GM12878 (cell line): ENCODE measurements around the gene FBXO8. TPM values are rescaled to one million over a fixed set of nuclear protein-coding genes. Genes with fewer than 3 reads are reported as not detected.

Experiments
- ATAC-seq: fragments of 200-7000 bp; cut with Tn5 transposase; 3 replicates; pipeline ENCODE4 v1.9.1; 2020; ENCODE audit warnings: mild to moderate bottlenecking, moderate library complexity
- BruUV-seq: library from RNA; stranded (reverse); fragments of 400-500 nt; replicated peaks from 2 replicates; lab custom pipeline; 2021; lab: Mats Ljungman, UMichigan
- CTCF ChIA-PET: fragments of 300-600 bp; sonication (Branson Sonifier 250); formaldehyde crosslinking; extraction: SDS; loops from one replicate; lab custom pipeline; 2021; ENCODE audit warnings: inconsistent platforms; lab: Yijun Ruan, JAX
- POLR2A ChIA-PET: fragments of 350-600 bp; formaldehyde crosslinking; extraction: SDS; loops from one replicate; lab custom pipeline; 2021; ENCODE audit warnings: inconsistent platforms; lab: Charles Lee
- RAD21 ChIA-PET: fragments of 300-600 bp; sonication (Branson Sonifier 250); formaldehyde crosslinking; loops from one replicate; lab custom pipeline; 2023; ENCODE audit warnings: antibody characterized with exemption; ENCODE audit not compliant: unreplicated experiment; lab: Charles Lee
- SMC1A ChIA-PET: fragments of 300-600 bp; sonication (Branson Sonifier 250); formaldehyde crosslinking; loops from one replicate; lab custom pipeline; 2023; ENCODE audit not compliant: unreplicated experiment, uncharacterized antibody; lab: Charles Lee
- DNase-seq: peaks from one replicate; pipeline ENCODE4 v3.0.0-alpha.2; 2011; ENCODE audit warnings: low read depth, low spot score
- FAIRE-seq: peaks from 3 replicates; lab custom pipeline; 2011; peaks lifted over from hg19 to GRCh38; lab: Jason Lieb, UNC
- H2AFZ ChIP-seq: 2 replicates; pipeline ENCODE4 v1.6.0; 2011; ENCODE audit warnings: low read depth, low read length, control low read depth; ENCODE audit not compliant: control insufficient read depth
- H3K27ac ChIP-seq: 2 replicates; pipeline ENCODE4 v1.5.1; 2011; ENCODE audit warnings: control low read depth; ENCODE audit not compliant: control insufficient read depth, insufficient read depth
- H3K27me3 ChIP-seq, 2 experiments: replicated peaks in 1 of 2; 2 replicates each; pipeline versions ENCODE4 v1.6.0 to v1.6.1; 2011; ENCODE audit warnings: low read length in 1 of 2; ENCODE audit not compliant: control insufficient read depth in 2 of 2, insufficient read depth in 2 of 2
- H3K36me3 ChIP-seq, 2 experiments: 2 replicates each; pipeline ENCODE4 v1.5.1; 2011; ENCODE audit warnings: low read length in 1 of 2; ENCODE audit not compliant: control insufficient read depth in 2 of 2, insufficient read depth in 2 of 2
- H3K4me1 ChIP-seq: 2 replicates; pipeline ENCODE4 v1.6.1; 2011; ENCODE audit warnings: mild to moderate bottlenecking, low read length, moderate library complexity, mixed read lengths; ENCODE audit not compliant: control insufficient read depth, insufficient read depth
- H3K4me2 ChIP-seq: 2 replicates; pipeline ENCODE4 v1.6.0; 2011; ENCODE audit warnings: control low read depth; ENCODE audit not compliant: control insufficient read depth, insufficient read depth
- H3K4me3 ChIP-seq: fragments of 200-600 bp; sonication (generic); 2 replicates; pipeline ENCODE4 v1.5.1; 2016
- H3K79me2 ChIP-seq: 2 replicates; pipeline ENCODE4 v1.6.0; 2011; ENCODE audit warnings: low read length; ENCODE audit not compliant: control insufficient read depth, insufficient read depth
- H3K9ac ChIP-seq: 2 replicates; pipeline ENCODE4 v1.8.0; 2011; ENCODE audit warnings: low read length, control low read depth, mixed read lengths; ENCODE audit not compliant: control insufficient read depth, insufficient read depth
- H3K9me3 ChIP-seq: replicated peaks from 3 replicates; pipeline ENCODE4 v1.5.1; 2011; ENCODE audit warnings: mild to moderate bottlenecking, low read length; ENCODE audit not compliant: control insufficient read depth, insufficient read depth
- H4K20me1 ChIP-seq: 2 replicates; pipeline ENCODE4 v1.6.0; 2011; ENCODE audit not compliant: control insufficient read depth, insufficient read depth
- ATF7 ChIP-seq: fragments of 450-650 bp; IDR thresholded peaks from 2 replicates; pipeline ENCODE4 v1.6.1; 2016; ENCODE audit warnings: low read depth, mild to moderate bottlenecking
- CBFB ChIP-seq: IDR thresholded peaks from 2 replicates; pipeline ENCODE4 v1.6.1; 2016; ENCODE audit warnings: antibody characterized with exemption, low read depth
- CREM ChIP-seq: IDR thresholded peaks from 2 replicates; pipeline ENCODE4 v1.6.1; 2014; ENCODE audit warnings: antibody characterized with exemption, low read depth
- ETV6 ChIP-seq, 2 experiments: fragments of 450-650 bp in 1 of 2; IDR thresholded peaks in 1 of 2; conservative IDR thresholded peaks in 1 of 2; 2 replicates each; pipeline ENCODE4 v1.6.1; 2014; ENCODE audit warnings: antibody characterized with exemption in 1 of 2, borderline replicate concordance in 1 of 2, low read depth in 1 of 2, mild to moderate bottlenecking in 1 of 2, moderate library complexity in 1 of 2
- FOS ChIP-seq: IDR thresholded peaks from 3 replicates; pipeline ENCODE4 v1.6.1; 2011; ENCODE audit warnings: borderline replicate concordance; ENCODE audit not compliant: insufficient read length; ENCODE audit errors: extremely low read depth
- GABPA ChIP-seq: IDR thresholded peaks from 2 replicates; pipeline ENCODE4 v1.6.1; 2014; ENCODE audit warnings: antibody characterized with exemption, low read depth, mild to moderate bottlenecking, inconsistent platforms
- IKZF1 ChIP-seq: fragments of 450-650 bp; conservative IDR thresholded peaks from 2 replicates; pipeline ENCODE4 v1.6.1; 2017; ENCODE audit warnings: antibody characterized with exemption, mild to moderate bottlenecking
- NR2F1 ChIP-seq: fragments of 450-650 bp; conservative IDR thresholded peaks from 2 replicates; pipeline ENCODE4 v1.6.1; 2017; ENCODE audit warnings: mild to moderate bottlenecking
- NRF1 ChIP-seq: conservative IDR thresholded peaks from 2 replicates; pipeline ENCODE4 v1.6.1; 2011; ENCODE audit warnings: mild to moderate bottlenecking, low read depth, low read length, improper control_type of control experiment
- RCOR1 ChIP-seq: conservative IDR thresholded peaks from 2 replicates; pipeline ENCODE4 v1.6.1; 2012; ENCODE audit warnings: low read depth, low read length, improper control_type of control experiment
- SP1 ChIP-seq: IDR thresholded peaks from one replicate; pipeline ENCODE4 v1.6.1; 2011; ENCODE audit warnings: low read depth, low read length
- SRF ChIP-seq, 2 experiments: IDR thresholded peaks; 2 replicates each; pipeline ENCODE4 v1.6.1; 2011; ENCODE audit warnings: low read depth in 2 of 2, low read length in 2 of 2, mild to moderate bottlenecking in 1 of 2, moderate library complexity in 1 of 2
- TCF12 ChIP-seq: IDR thresholded peaks from 2 replicates; pipeline ENCODE4 v1.6.1; 2011; ENCODE audit warnings: low read depth, mild to moderate bottlenecking, low read length
- WRNIP1 ChIP-seq: IDR thresholded peaks from 2 replicates; pipeline ENCODE4 v1.6.1; 2011; ENCODE audit warnings: low read depth, low read length, improper control_type of control experiment, borderline replicate concordance
- ZNF384 ChIP-seq: IDR thresholded peaks from 2 replicates; pipeline ENCODE4 v1.6.1; 2012; ENCODE audit warnings: low read depth, mild to moderate bottlenecking, low read length, improper control_type of control experiment, borderline replicate concordance
- WGBS: methylation state at CpG from one replicate; pipeline ENCODE4 v1.1.6; 2016; ENCODE audit warnings: low lambda C conversion rate; ENCODE audit not compliant: insufficient replicate concordance, insufficient coverage; ENCODE audit errors: missing lambda C conversion rate; 5-methylcytosine and 5-hydroxymethylcytosine counted together
- in situ Hi-C: fragments of 300-500 bp; cut with MboI; formaldehyde crosslinking; loops from 9 replicates; pipeline ENCODE4 v1.14.3; 2018; ENCODE audit warnings: mixed read lengths
- intact Hi-C: fragments of 100-400 bp; cut with micrococcal nuclease; formaldehyde crosslinking; loops from one replicate; pipeline ENCODE4 v1.14.2; 2022; ENCODE audit not compliant: unreplicated experiment
- polyA plus RNA-seq, 11 experiments: library from polyadenylated mRNA; depleted of rRNA in 4 of 11; unstranded in 6 of 11; stranded (reverse) in 5 of 11; fragments of >200 nt; fragmentation: Nextera tagmentation in 4 of 11; fragmentation: Illumina TruSeq in 1 of 11; extraction: Ambion mirVana in 4 of 11; extraction: Trizol in 1 of 11; gene quantifications; 1 replicate in 1 of 11; 2 replicates in 10 of 11; pipeline versions ENCODE4 v1.2.1 to v1.2.3, GENCODE V29; 2011 to 2016; ENCODE audit warnings: inconsistent platforms in 2 of 11, missing spikeins in 2 of 11, low read depth in 1 of 11
- total RNA-seq, 4 experiments: library from RNA; depleted of rRNA in 3 of 4; stranded (reverse); fragments of >200 nt in 3 of 4; fragmentation: Illumina TruSeq in 1 of 4; extraction: Trizol in 1 of 4; gene quantifications; 2 replicates each; pipeline versions ENCODE4 v1.2.1 to v1.2.3, GENCODE V29; 2013 to 2021
- TF ChIP-seq, protein P1 (sequence below): IDR thresholded peaks from 2 replicates; pipeline ENCODE4 v1.6.1; 2012; ENCODE audit warnings: improper control_type of control experiment, low read depth, low read length; ENCODE audit not compliant: insufficient replicate concordance
- TF ChIP-seq, protein P2 (sequence below): fragments of 450-650 bp; conservative IDR thresholded peaks from 2 replicates; pipeline ENCODE4 v1.6.1; 2017; ENCODE audit warnings: mild to moderate bottlenecking, moderate library complexity
- TF ChIP-seq, protein P3 (sequence below): fragments of 450-650 bp; IDR thresholded peaks from 2 replicates; pipeline ENCODE4 v1.6.1; 2016; ENCODE audit warnings: mild to moderate bottlenecking

The FBXO8 gene
- total and polyA plus RNA-seq, 10 of the 15 experiments (the other 5 are each of a cell fraction or from before 2014, with no cell fraction given) = 11.3 to 38.1 (median 16.8) TPM

DNA sequence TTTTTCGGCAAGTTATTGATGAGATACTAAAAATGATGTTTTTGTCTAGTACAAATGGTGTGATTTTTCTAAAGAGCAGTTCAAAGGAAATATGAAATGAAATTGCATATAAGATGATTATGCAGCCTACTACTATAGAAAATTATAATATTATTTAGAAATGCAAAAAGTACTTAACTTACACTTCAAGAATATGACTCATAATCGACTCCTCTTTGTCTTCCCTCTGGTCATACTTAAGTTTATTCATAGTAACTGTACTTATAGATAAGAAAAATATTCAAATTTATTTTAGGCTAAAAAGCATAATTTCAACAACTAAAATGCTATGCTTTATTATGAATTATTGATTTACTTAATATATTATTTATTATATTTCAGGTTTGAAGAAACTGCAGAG, 33.5 kb upstream of the FBXO8 start:
- POLR2A ChIA-PET = no interaction called here
- no peak overlapping the region for H3K27ac ChIP-seq
- FAIRE-seq (no peak), ATAC-seq (no peak), DNase-seq (no peak)
- no peaks in the 10 kb centered on the region for H4K20me1 ChIP-seq
- H3K9ac ChIP-seq = no peak overlapping the region
- WGBS = 72% methylated on average over 2 of the region's 2 CpGs
- H3K9me3 ChIP-seq = no peaks in the 10 kb centered on the region
- no peak overlapping the region for H2AFZ ChIP-seq
- H3K36me3 ChIP-seq = no peaks in the 10 kb centered on the region; a peak in 1 of 4 replicates
- SMC1A ChIA-PET = no interaction called here
- H3K4me3 ChIP-seq = no peak overlapping the region
- H3K4me1 ChIP-seq = no peaks in the 10 kb centered on the region
- H3K4me2 ChIP-seq = no peak overlapping the region
- H3K27me3 ChIP-seq = no peaks in the 10 kb centered on the region
- intact Hi-C loops (loop anchor here (5.0 kb wide), 1 partner anchor 895 kb away; no protein-coding TSS in a partner anchor), in situ Hi-C loops (loop anchor here (10.0 to 25.0 kb wide), 2 partner anchors 92 to 805 kb away; no protein-coding TSS in a partner anchor)
- BruUV-seq = no TSS peak
- no peaks in the 10 kb centered on the region for H3K79me2 ChIP-seq
- CTCF ChIA-PET = no interaction called here
- RAD21 ChIA-PET = no interaction called here
- TF ChIP-seq CREM = no peak
- TF ChIP-seq NR2F1 = no peak
- no peak for TF ChIP-seq ATF7
- no peak for TF ChIP-seq IKZF1
- TF ChIP-seq NRF1 = no peak
- TF ChIP-seq SRF (IDR thresholded peaks at IDR 0.05; ENCODE audit: low read depth in 2 of 2, low read length in 2 of 2) = no peak
- TF ChIP-seq WRNIP1 = no peak
- TF ChIP-seq SP1 = no peak
- no peak for TF ChIP-seq ETV6 (conservative IDR thresholded peaks at IDR 0.05 in 1 of 2, IDR thresholded peaks at IDR 0.05 in 1 of 2; ENCODE audit: borderline replicate concordance in 1 of 2, low read depth in 1 of 2)
- TF ChIP-seq, protein P1, sequence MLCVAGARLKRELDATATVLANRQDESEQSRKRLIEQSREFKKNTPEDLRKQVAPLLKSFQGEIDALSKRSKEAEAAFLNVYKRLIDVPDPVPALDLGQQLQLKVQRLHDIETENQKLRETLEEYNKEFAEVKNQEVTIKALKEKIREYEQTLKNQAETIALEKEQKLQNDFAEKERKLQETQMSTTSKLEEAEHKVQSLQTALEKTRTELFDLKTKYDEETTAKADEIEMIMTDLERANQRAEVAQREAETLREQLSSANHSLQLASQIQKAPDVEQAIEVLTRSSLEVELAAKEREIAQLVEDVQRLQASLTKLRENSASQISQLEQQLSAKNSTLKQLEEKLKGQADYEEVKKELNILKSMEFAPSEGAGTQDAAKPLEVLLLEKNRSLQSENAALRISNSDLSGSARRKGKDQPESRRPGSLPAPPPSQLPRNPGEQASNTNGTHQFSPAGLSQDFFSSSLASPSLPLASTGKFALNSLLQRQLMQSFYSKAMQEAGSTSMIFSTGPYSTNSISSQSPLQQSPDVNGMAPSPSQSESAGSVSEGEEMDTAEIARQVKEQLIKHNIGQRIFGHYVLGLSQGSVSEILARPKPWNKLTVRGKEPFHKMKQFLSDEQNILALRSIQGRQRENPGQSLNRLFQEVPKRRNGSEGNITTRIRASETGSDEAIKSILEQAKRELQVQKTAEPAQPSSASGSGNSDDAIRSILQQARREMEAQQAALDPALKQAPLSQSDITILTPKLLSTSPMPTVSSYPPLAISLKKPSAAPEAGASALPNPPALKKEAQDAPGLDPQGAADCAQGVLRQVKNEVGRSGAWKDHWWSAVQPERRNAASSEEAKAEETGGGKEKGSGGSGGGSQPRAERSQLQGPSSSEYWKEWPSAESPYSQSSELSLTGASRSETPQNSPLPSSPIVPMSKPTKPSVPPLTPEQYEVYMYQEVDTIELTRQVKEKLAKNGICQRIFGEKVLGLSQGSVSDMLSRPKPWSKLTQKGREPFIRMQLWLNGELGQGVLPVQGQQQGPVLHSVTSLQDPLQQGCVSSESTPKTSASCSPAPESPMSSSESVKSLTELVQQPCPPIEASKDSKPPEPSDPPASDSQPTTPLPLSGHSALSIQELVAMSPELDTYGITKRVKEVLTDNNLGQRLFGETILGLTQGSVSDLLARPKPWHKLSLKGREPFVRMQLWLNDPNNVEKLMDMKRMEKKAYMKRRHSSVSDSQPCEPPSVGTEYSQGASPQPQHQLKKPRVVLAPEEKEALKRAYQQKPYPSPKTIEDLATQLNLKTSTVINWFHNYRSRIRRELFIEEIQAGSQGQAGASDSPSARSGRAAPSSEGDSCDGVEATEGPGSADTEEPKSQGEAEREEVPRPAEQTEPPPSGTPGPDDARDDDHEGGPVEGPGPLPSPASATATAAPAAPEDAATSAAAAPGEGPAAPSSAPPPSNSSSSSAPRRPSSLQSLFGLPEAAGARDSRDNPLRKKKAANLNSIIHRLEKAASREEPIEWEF = no peak
- TF ChIP-seq, protein P2, sequence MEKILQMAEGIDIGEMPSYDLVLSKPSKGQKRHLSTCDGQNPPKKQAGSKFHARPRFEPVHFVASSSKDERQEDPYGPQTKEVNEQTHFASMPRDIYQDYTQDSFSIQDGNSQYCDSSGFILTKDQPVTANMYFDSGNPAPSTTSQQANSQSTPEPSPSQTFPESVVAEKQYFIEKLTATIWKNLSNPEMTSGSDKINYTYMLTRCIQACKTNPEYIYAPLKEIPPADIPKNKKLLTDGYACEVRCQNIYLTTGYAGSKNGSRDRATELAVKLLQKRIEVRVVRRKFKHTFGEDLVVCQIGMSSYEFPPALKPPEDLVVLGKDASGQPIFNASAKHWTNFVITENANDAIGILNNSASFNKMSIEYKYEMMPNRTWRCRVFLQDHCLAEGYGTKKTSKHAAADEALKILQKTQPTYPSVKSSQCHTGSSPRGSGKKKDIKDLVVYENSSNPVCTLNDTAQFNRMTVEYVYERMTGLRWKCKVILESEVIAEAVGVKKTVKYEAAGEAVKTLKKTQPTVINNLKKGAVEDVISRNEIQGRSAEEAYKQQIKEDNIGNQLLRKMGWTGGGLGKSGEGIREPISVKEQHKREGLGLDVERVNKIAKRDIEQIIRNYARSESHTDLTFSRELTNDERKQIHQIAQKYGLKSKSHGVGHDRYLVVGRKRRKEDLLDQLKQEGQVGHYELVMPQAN = no peak
- TF ChIP-seq, protein P3, sequence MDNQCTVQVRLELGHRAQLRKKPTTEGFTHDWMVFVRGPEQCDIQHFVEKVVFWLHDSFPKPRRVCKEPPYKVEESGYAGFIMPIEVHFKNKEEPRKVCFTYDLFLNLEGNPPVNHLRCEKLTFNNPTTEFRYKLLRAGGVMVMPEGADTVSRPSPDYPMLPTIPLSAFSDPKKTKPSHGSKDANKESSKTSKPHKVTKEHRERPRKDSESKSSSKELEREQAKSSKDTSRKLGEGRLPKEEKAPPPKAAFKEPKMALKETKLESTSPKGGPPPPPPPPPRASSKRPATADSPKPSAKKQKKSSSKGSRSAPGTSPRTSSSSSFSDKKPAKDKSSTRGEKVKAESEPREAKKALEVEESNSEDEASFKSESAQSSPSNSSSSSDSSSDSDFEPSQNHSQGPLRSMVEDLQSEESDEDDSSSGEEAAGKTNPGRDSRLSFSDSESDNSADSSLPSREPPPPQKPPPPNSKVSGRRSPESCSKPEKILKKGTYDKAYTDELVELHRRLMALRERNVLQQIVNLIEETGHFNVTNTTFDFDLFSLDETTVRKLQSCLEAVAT = no peak
- TF ChIP-seq TCF12 = no peak
- no peak for TF ChIP-seq ZNF384
- TF ChIP-seq RCOR1 = no peak
- TF ChIP-seq GABPA = no peak
- no peak for TF ChIP-seq FOS
- no peak for TF ChIP-seq CBFB
